DOHH2 (cell line): Measurements from ENCODE around the gene GNG14.
A peak's percentile ranks its signal among the peaks of the same experiment; 100 is the strongest.

Source experiments
- CTCF ChIP-seq: fragments of 200-600 bp; sonication (generic); IDR thresholded peaks from one replicate; pipeline ENCODE4 v1.5.1; 2014; ENCODE audit warnings: antibody characterized with exemption, mild to moderate bottlenecking, low read depth, low read length; ENCODE audit not compliant: poor library complexity, severe bottlenecking
- EZH2phosphoT487 ChIP-seq: fragments of 200-600 bp; sonication (generic); IDR thresholded peaks from 2 replicates; pipeline ENCODE4 v1.6.1; 2017; ENCODE audit warnings: borderline replicate concordance, mild to moderate bottlenecking, antibody characterized with exemption, low read length, moderate library complexity, mixed read lengths

GRCh38 chr19:12676384-12676792 is 11.4 kb upstream of the GNG14 start:
- TF ChIP-seq CTCF = peak; percentile 94
- TF ChIP-seq EZH2phosphoT487 = no peak
